Measurements from ENCODE around the gene SLC25A47. TPM values are rescaled to one million over a fixed set of nuclear protein-coding genes. Genes with fewer than 3 reads are reported as not detected.
"Not testable (repeated sequence)": the region's sequence is repeated elsewhere in the genome, so short reads cannot be mapped to it uniquely, and the experiment has no call there.

SLC25A47 gene
- total RNA-seq, 1 donor from 2014 or later, result not detected

DNA sequence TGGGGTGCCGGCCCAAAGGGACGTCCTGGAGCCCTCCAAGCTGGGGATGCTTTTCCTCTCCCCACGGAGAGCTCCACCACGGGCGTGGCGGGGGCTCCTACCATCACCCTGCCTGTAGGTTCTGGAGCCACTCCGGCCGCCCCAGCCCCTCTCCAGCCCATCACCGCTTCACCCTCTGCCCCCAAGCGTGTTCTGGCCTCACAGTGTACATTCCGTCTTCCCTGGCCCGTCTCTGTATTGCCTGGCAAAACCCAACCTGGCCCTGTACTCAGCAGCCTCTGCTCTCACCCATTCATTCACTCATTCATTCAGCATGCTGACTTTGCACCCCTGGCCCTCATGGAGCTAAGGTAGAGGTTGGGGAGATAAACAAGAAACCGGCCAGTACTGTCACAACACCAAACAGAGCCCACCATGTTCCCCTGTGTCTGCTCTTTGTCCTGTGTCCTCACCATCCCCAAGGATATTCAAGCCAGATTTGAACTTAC lies 37.2 kb upstream of the SLC25A47 start:
- H3K4me3 ChIP-seq (ENCODE audit: low read depth, low read length), result peak overlapping the region; percentile 87

GRCh38 chr14:100286484-100287191 lies 36.5 kb upstream of the SLC25A47 start:
- no peak overlapping the region for H3K4me3 ChIP-seq (ENCODE audit: low read depth, low read length)
- TF ChIP-seq, protein P1, sequence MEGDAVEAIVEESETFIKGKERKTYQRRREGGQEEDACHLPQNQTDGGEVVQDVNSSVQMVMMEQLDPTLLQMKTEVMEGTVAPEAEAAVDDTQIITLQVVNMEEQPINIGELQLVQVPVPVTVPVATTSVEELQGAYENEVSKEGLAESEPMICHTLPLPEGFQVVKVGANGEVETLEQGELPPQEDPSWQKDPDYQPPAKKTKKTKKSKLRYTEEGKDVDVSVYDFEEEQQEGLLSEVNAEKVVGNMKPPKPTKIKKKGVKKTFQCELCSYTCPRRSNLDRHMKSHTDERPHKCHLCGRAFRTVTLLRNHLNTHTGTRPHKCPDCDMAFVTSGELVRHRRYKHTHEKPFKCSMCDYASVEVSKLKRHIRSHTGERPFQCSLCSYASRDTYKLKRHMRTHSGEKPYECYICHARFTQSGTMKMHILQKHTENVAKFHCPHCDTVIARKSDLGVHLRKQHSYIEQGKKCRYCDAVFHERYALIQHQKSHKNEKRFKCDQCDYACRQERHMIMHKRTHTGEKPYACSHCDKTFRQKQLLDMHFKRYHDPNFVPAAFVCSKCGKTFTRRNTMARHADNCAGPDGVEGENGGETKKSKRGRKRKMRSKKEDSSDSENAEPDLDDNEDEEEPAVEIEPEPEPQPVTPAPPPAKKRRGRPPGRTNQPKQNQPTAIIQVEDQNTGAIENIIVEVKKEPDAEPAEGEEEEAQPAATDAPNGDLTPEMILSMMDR (conservative IDR thresholded peaks at IDR 0.05; ENCODE audit: low read depth, low read length), result no peak
- no peak for DNase-seq (ENCODE audit: low read depth)

More for the DNA sequence above, 37.2 kb upstream of the SLC25A47 start:
- no peak for DNase-seq (ENCODE audit: low read depth)
- TF ChIP-seq, protein P1 (conservative IDR thresholded peaks at IDR 0.05; ENCODE audit: low read depth, low read length), result no peak

- TF ChIP-seq, protein P1 (conservative IDR thresholded peaks at IDR 0.05; ENCODE audit: low read depth, low read length), result no peak
- H3K4me3 ChIP-seq (ENCODE audit: low read depth, low read length), result no peak overlapping the region
- DNase-seq (ENCODE audit: low read depth), result no peak
These were observed 35.7 kb upstream of the SLC25A47 start for GRCh38 chr14:100287202-100287997.

GRCh38 chr14:100287998-100288295 lies 35.2 kb upstream of the SLC25A47 start:
- not testable (repeated sequence) for DNase-seq (ENCODE audit: low read depth); H3K4me3 ChIP-seq (ENCODE audit: low read depth, low read length)

DNA sequence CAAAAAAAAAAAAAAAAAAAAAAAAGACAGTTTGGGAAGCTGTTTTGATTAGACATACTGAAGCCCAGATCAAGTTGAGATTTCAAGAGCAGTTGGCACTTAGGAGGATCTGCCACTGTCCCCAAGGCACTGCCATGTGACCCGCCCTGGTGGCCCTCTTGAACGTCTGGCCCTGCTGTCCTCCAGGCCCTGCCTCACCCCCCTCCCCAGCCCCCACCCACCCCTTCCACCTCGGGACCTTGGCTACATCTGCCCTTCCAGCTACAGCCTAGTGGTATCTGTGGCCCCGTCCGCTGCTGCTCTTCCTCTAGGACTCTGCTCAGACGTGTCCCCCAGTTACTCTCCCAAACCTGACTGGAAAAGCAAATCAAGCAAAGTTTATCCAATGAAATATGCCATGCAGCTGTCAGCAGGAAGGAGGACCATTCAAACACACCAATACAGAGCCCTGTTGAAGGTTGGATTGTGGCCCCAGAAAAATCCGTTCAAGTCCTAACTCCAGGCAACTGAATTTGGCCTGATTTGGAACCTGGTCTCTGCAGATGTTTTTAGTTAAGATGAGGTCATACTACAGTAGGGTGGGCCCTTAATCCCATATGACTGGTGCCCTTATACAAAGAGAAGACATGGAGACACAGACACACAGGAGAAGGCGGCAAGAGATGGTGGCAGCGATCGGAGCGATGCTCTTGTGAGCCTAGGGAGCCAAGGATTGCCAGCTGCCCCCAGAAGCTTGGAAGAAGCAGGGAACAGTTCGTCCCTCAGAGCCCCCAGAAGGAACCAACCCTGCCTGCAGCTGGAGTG lies 34.6 kb upstream of the SLC25A47 start:
- DNase-seq (ENCODE audit: low read depth), result no peak
- no peak overlapping the region for H3K4me3 ChIP-seq (ENCODE audit: low read depth, low read length)
- TF ChIP-seq, protein P1 (conservative IDR thresholded peaks at IDR 0.05; ENCODE audit: low read depth, low read length), result no peak

DNA sequence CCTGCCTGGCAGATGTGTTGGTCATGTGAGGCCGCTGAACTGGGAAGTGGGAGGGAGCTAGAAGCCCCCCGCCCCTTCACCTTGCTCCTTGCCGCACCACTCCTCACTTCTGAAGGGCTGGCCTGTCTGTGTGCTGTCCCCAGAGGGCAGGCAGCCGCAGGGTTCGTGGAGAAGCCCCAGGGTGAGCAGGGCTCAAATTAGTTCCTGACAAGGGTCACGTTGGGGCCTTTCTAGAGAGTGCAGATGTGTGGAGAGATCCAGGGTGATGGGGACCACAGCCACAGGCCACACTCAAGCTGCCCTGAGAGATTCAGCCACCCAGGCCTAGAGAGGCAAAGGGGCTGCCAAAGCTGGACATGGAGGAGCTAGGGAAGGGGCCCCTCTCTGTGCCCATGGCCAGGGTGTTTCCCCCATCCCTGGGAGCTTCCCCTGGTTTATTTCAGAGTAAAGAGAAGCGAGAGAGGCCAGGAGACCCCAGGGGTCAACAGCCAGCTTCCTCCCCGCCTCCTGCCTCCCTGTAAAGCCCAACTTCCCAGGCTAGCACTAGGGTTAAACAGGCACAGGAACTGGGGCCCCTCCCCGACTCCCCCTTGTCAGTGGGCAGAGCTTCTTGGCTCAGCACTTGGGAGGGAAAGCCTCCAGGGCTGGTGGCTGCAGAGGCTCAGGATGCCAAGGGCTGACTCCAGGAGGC lies 33.1 kb upstream of the SLC25A47 start:
- TF ChIP-seq, protein P1 (conservative IDR thresholded peaks at IDR 0.05; ENCODE audit: low read depth, low read length), result no peak
- DNase-seq (ENCODE audit: low read depth), result no peak
- no peak overlapping the region for H3K4me3 ChIP-seq (ENCODE audit: low read depth, low read length)

All from epithelial cell of proximal tubule (primary cell).